Measurements from ENCODE around the gene THOC2. TPM values are rescaled to one million over a fixed set of nuclear protein-coding genes. Genes with fewer than 3 reads are reported as not detected.

The THOC2 gene
- total and polyA plus RNA-seq, 2 of the 8 experiments (the other 6 are each of a cell fraction or from before 2014, with no cell fraction given), result 32.7 to 68.8 TPM

DNA sequence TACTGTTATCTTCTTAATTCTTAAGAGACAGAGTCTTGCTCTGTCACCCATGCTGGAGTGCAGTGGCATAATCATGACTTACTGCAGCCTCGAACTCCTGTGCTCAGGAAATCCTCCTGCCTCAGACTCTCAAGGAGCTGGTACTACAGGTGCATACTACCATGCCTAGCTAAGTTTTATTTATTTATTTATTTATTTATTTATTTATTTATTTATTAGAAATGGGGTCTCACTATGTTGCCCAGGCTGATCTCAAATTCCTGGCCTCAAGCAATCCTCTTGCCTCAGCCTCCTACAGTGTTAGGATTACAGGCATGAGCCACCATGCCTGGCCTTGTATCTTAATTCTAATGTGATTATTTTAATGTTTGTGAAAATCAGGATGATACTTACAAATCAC lies 125.6 kb downstream of the THOC2 start:
- no peak overlapping the region for H3K4me2 ChIP-seq (ENCODE audit: insufficient read depth in 1 of 2, low read depth in 2 of 2, low read length in 2 of 2)
- H3K79me2 ChIP-seq (ENCODE audit: control insufficient read depth in 1 of 2, insufficient read depth in 2 of 2, low read length in 2 of 2), result no peaks in the 10 kb centered on the region
- H2BK5ac ChIP-seq (ENCODE audit: low read depth, low read length), result no peak overlapping the region
- H2BK120ac ChIP-seq (replicated peaks; ENCODE audit: low read depth, low read length), result no peak overlapping the region
- no peak for DNase-seq (ENCODE audit: low read depth in 1 of 2, low spot score in 2 of 2)
- POLR2A ChIA-PET (ENCODE audit: partially characterized antibody), result no interaction called here
- no peaks in the 10 kb centered on the region for H4K20me1 ChIP-seq (replicated peaks in 1 of 2; ENCODE audit: control insufficient read depth in 1 of 2, insufficient read depth in 2 of 2, low read length in 2 of 2)
- H2BK12ac ChIP-seq (ENCODE audit: low read depth, low read length), result no peak overlapping the region
- H3K18ac ChIP-seq (ENCODE audit: extremely low read depth, low read length), result no peak overlapping the region
- H3K23ac ChIP-seq (ENCODE audit: insufficient read length), result no peak overlapping the region
- no peak overlapping the region for H3K27ac ChIP-seq (ENCODE audit: low read depth, low read length)
- no peaks in the 10 kb centered on the region for H3K4me1 ChIP-seq (replicated peaks in 1 of 4; ENCODE audit: control insufficient read depth in 3 of 4, insufficient read depth in 4 of 4, low read length in 3 of 4)
- no peak overlapping the region for H2AFZ ChIP-seq (ENCODE audit: low read length)
- CTCF ChIA-PET (ENCODE audit: partially characterized antibody), result no interaction called here
- no peaks in the 10 kb centered on the region for H3K23me2 ChIP-seq (ENCODE audit: low read depth, low read length)
- no CpG with 5 or more reads among the region's 1 CpG for WGBS, 2 experiments (ENCODE audit: extremely low coverage in 1 of 2, insufficient coverage in 1 of 2, insufficient read length in 1 of 2, insufficient replicate concordance in 2 of 2, low coverage in 1 of 2, low lambda C conversion rate in 2 of 2, missing lambda C conversion rate in 1 of 2)
- H3K9me3 ChIP-seq (ENCODE audit: insufficient read depth in 2 of 2, low read depth in 1 of 2, low read length in 1 of 2), result no peaks in the 10 kb centered on the region
- no peak for TF ChIP-seq RAD21 (IDR thresholded peaks at IDR 0.05 in 1 of 2, conservative IDR thresholded peaks at IDR 0.05 in 1 of 2; ENCODE audit: low read depth in 2 of 2, low read length in 2 of 2)
- TF ChIP-seq PHF8 (conservative IDR thresholded peaks at IDR 0.05; ENCODE audit: low read depth, low read length), result no peak
- no peak for TF ChIP-seq KDM1A (IDR thresholded peaks at IDR 0.05; ENCODE audit: borderline replicate concordance, low read length)
- TF ChIP-seq, protein P1, sequence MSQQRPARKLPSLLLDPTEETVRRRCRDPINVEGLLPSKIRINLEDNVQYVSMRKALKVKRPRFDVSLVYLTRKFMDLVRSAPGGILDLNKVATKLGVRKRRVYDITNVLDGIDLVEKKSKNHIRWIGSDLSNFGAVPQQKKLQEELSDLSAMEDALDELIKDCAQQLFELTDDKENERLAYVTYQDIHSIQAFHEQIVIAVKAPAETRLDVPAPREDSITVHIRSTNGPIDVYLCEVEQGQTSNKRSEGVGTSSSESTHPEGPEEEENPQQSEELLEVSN (IDR thresholded peaks at IDR 0.05), result no peak
- TF ChIP-seq CBX5 (IDR thresholded peaks at IDR 0.05; ENCODE audit: low read depth, low read length), result no peak
- TF ChIP-seq EGR1 (IDR thresholded peaks at IDR 0.05; ENCODE audit: borderline replicate concordance, low read depth, low read length), result no peak
- no peak for TF ChIP-seq BCL11A (IDR thresholded peaks at IDR 0.05; ENCODE audit: low read depth in 2 of 2, low read length in 2 of 2)
- no peak for TF ChIP-seq MAFK (IDR thresholded peaks at IDR 0.05; ENCODE audit: low read depth, low read length)
- no peak overlapping the region for H2BK20ac ChIP-seq (ENCODE audit: low read length)
- no peak overlapping the region for H4K5ac ChIP-seq (ENCODE audit: insufficient read length, low read depth, low read length)
- H2AK5ac ChIP-seq (ENCODE audit: low read depth, low read length), result no peak overlapping the region
- H3K56ac ChIP-seq (replicated peaks; ENCODE audit: insufficient read length, low read depth, low read length), result no peak overlapping the region
- no peak overlapping the region for H2BK15ac ChIP-seq (ENCODE audit: low read length)
- no peak overlapping the region for H3K4ac ChIP-seq (replicated peaks; ENCODE audit: insufficient read length, low read depth, low read length)
- no peak overlapping the region for H4K91ac ChIP-seq (replicated peaks; ENCODE audit: insufficient read length, low read length)
- H3K4me3 ChIP-seq (ENCODE audit: extremely low read depth in 1 of 4, insufficient read depth in 2 of 4, low read depth in 3 of 4, low read length in 4 of 4), result no peak overlapping the region
- H3K27me3 ChIP-seq (replicated peaks in 1 of 4; ENCODE audit: control insufficient read depth in 3 of 4, extremely low read depth in 1 of 4, insufficient read depth in 3 of 4, low read length in 3 of 4), result no peaks in the 10 kb centered on the region
- H3K9ac ChIP-seq (replicated peaks in 1 of 4; ENCODE audit: extremely low read depth in 1 of 4, low read depth in 3 of 4, low read length in 3 of 4), result no peak overlapping the region
- H3K79me1 ChIP-seq (ENCODE audit: low read depth, low read length), result no peaks in the 10 kb centered on the region
- no peak overlapping the region for H4K8ac ChIP-seq (ENCODE audit: extremely low read depth, insufficient read depth, low read length)
- no peak overlapping the region for H3K14ac ChIP-seq (ENCODE audit: insufficient read length)
- no peak for FAIRE-seq
- peaks cover 0 to 23% (median 0%) of the 10 kb centered on the region in 4 experiments; a peak in 5 of 8 replicates for H3K36me3 ChIP-seq (ENCODE audit: control insufficient read depth in 2 of 4, insufficient read depth in 4 of 4, low read length in 3 of 4)
